CD8-positive, alpha-beta memory T cell (primary cell): Measurements from ENCODE around the gene PCSK7. TPM values are rescaled to one million over a fixed set of nuclear protein-coding genes. Genes with fewer than 3 reads are reported as not detected.

Experiments
- CTCF ChIA-PET: fragments of 350-600 bp; sonication (Branson Sonifier 250); formaldehyde crosslinking; loops from one replicate; lab custom pipeline; 2021; ENCODE audit warnings: antibody characterized with exemption; lab: Charles Lee
- POLR2A ChIA-PET: fragments of 350-600 bp; sonication (Branson Sonifier 250); formaldehyde crosslinking; loops from one replicate; lab custom pipeline; 2021; ENCODE audit warnings: antibody characterized with exemption; lab: Charles Lee
- DNase-seq, 5 donors: peaks; one replicate each; pipeline versions ENCODE4 v3.0.0 to v3.0.0-alpha.2; 2020 to 2022; ENCODE audit warnings: mixed read lengths in 1 of 5
- H3K27ac ChIP-seq: one replicate; pipeline ENCODE4 v1.7.0; 2013; ENCODE audit warnings: low read depth, mild to moderate bottlenecking, low read length, moderate library complexity
- H3K27me3 ChIP-seq: 2 replicates; pipeline ENCODE4 v1.7.0; 2013; ENCODE audit warnings: low read length, mild to moderate bottlenecking; ENCODE audit not compliant: insufficient read depth, poor library complexity, severe bottlenecking
- H3K36me3 ChIP-seq: 2 replicates; pipeline ENCODE4 v1.7.0; 2013; ENCODE audit warnings: mild to moderate bottlenecking, low read length, moderate library complexity; ENCODE audit not compliant: insufficient read depth
- H3K4me1 ChIP-seq: 2 replicates; pipeline ENCODE4 v1.7.0; 2013; ENCODE audit warnings: mild to moderate bottlenecking, low read length, moderate library complexity; ENCODE audit not compliant: insufficient read depth
- H3K4me3 ChIP-seq: 2 replicates; pipeline ENCODE4 v1.7.0; 2013; ENCODE audit warnings: mild to moderate bottlenecking, low read length
- H3K9me3 ChIP-seq: 2 replicates; pipeline ENCODE4 v1.7.0; 2013; ENCODE audit warnings: mild to moderate bottlenecking, low read length
- H3K27ac Mint-ChIP-seq, 8 donors: one replicate each; pipeline ENCODE4 v1.8.0; 2020 to 2021; ENCODE audit warnings: mixed read lengths in 8 of 8, mild to moderate bottlenecking in 6 of 8, inconsistent platforms in 3 of 8, moderate library complexity in 3 of 8
- H3K27me3 Mint-ChIP-seq, 2 donors: one replicate each; pipeline ENCODE4 v1.8.0; 2020 to 2021; ENCODE audit warnings: mixed read lengths in 2 of 2, mild to moderate bottlenecking in 1 of 2, moderate library complexity in 1 of 2
- H3K36me3 Mint-ChIP-seq, 3 donors: one replicate each; pipeline ENCODE4 v1.8.0; 2020 to 2021; ENCODE audit warnings: mixed read lengths in 3 of 3, inconsistent platforms in 1 of 3, mild to moderate bottlenecking in 1 of 3
- H3K4me1 Mint-ChIP-seq, 3 donors: one replicate each; pipeline ENCODE4 v1.8.0; 2020 to 2021; ENCODE audit warnings: mixed read lengths in 3 of 3, inconsistent platforms in 1 of 3, mild to moderate bottlenecking in 1 of 3
- H3K4me3 Mint-ChIP-seq, 7 donors: one replicate each; pipeline ENCODE4 v1.8.0; 2020 to 2021; ENCODE audit warnings: mixed read lengths in 7 of 7, mild to moderate bottlenecking in 6 of 7, moderate library complexity in 4 of 7, inconsistent platforms in 2 of 7
- H3K9me3 Mint-ChIP-seq, 5 donors: one replicate each; pipeline ENCODE4 v1.8.0; 2020 to 2022; ENCODE audit warnings: mixed read lengths in 5 of 5, mild to moderate bottlenecking in 3 of 5, moderate library complexity in 2 of 5, inconsistent platforms in 1 of 5
- polyA plus RNA-seq: library from polyadenylated mRNA; unstranded; fragments of 300-500 nt; fragmentation: Illumina TruSeq; gene quantifications from one replicate; pipeline ENCODE4 v1.2.3, GENCODE V29; 2021
- total RNA-seq, 2 experiments: library from RNA; stranded (reverse); gene quantifications; one replicate each; pipeline ENCODE4 v1.2.3, GENCODE V29; 2021

Gene PCSK7
- total and polyA plus RNA-seq, 3 experiments from 2014 or later: 81.7 to 101 (median 99.6) TPM

- H3K4me3 Mint-ChIP-seq: no peak overlapping the region
- CTCF ChIA-PET: no interaction called here
- peaks cover 0 to 1% of the 10 kb centered on the region in 2 donors for H3K27me3 Mint-ChIP-seq
- H3K9me3 Mint-ChIP-seq: no peaks in the 10 kb centered on the region
- Histone ChIP-seq H3K36me3 (peaks cover 86% of the 10 kb centered on the region), H3K4me3 (no peak overlapping the region), H3K27ac (peak overlapping the region; percentile 12), H3K9me3 (no peaks in the 10 kb centered on the region), H3K27me3 (no peaks in the 10 kb centered on the region), H3K4me1 (no peaks in the 10 kb centered on the region)
- peaks cover 3 to 92% (median 22%) of the 10 kb centered on the region in 3 donors for H3K36me3 Mint-ChIP-seq
- H3K4me1 Mint-ChIP-seq: peaks cover 4 to 10% (median 8%) of the 10 kb centered on the region in 3 donors
- no peak for DNase-seq
- peak overlapping the region in 4 of 8 donors; percentile 60 to 92 (median 72) for H3K27ac Mint-ChIP-seq
- POLR2A ChIA-PET: interaction anchor here (0.9 kb wide), 1 partner anchor 21 kb away, joined by 4 read pairs; no protein-coding TSS in a partner anchor
These were observed 12.4 kb downstream of the PCSK7 start for GRCh38 chr11:117219455-117219854.

DNA sequence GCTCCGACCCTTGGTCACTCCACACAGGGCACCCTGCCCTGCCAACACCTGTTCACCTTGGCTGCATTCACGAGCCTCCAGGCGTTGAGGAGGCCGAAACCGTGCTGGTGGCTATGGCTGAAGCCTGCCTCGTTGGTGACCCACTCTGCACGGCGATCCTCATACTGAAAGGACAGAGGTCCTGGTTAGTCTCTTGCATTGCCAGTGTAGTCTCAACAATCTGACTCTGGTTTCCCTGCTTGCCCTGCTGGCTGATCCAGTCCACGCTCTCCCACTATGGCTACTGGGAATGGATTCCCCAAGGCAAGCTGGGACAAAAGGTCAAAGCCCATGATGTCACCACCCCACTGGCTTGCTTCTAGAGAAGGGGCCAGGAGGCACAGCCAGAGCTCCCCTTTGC lies 12.9 kb downstream of the PCSK7 start:
- peaks cover 3 to 92% (median 26%) of the 10 kb centered on the region in 3 donors for H3K36me3 Mint-ChIP-seq
- POLR2A ChIA-PET: no interaction called here
- H3K27ac ChIP-seq: peak overlapping the region; percentile 12
- H3K4me3 Mint-ChIP-seq: no peak overlapping the region
- H3K9me3 ChIP-seq: no peaks in the 10 kb centered on the region
- H3K4me1 Mint-ChIP-seq: peaks cover 7 to 11% (median 8%) of the 10 kb centered on the region in 3 donors
- no peak overlapping the region for H3K4me3 ChIP-seq
- peaks cover 87% of the 10 kb centered on the region for H3K36me3 ChIP-seq
- no peak for DNase-seq
- H3K4me1 ChIP-seq: no peaks in the 10 kb centered on the region
- peaks cover 0 to 1% of the 10 kb centered on the region in 2 donors for H3K27me3 Mint-ChIP-seq
- CTCF ChIA-PET: interaction anchor here (1.4 kb wide), 1 partner anchor 8 kb away, joined by 7 read pairs; no protein-coding TSS in a partner anchor
- no peaks in the 10 kb centered on the region for H3K9me3 Mint-ChIP-seq
- H3K27me3 ChIP-seq: no peaks in the 10 kb centered on the region
- peak overlapping the region in 2 of 8 donors; percentile 70 to 92 for H3K27ac Mint-ChIP-seq

GRCh38 chr11:117218133-117218915 lies 13.5 kb downstream of the PCSK7 start:
- Histone ChIP-seq H3K4me1 (no peaks in the 10 kb centered on the region), H3K27ac (no peak overlapping the region), H3K27me3 (no peaks in the 10 kb centered on the region), H3K4me3 (no peak overlapping the region), H3K36me3 (peaks cover 84% of the 10 kb centered on the region), H3K9me3 (no peaks in the 10 kb centered on the region)
- peaks cover 8 to 11% (median 11%) of the 10 kb centered on the region in 3 donors for H3K4me1 Mint-ChIP-seq
- POLR2A ChIA-PET: interaction anchor here (0.6 kb wide), 1 partner anchor 112 kb away, joined by 5 read pairs; no protein-coding TSS in a partner anchor
- peak overlapping the region in 3 of 8 donors; percentile 4 to 92 (median 60) for H3K27ac Mint-ChIP-seq
- CTCF ChIA-PET: interaction anchor here (1.4 kb wide), 1 partner anchor 8 kb away, joined by 7 read pairs; no protein-coding TSS in a partner anchor
- DNase-seq: no peak
- H3K9me3 Mint-ChIP-seq: no peaks in the 10 kb centered on the region
- no peak overlapping the region for H3K4me3 Mint-ChIP-seq
- peaks cover 0 to 1% of the 10 kb centered on the region in 2 donors for H3K27me3 Mint-ChIP-seq
- H3K36me3 Mint-ChIP-seq: peaks cover 3 to 90% (median 29%) of the 10 kb centered on the region in 3 donors

DNA sequence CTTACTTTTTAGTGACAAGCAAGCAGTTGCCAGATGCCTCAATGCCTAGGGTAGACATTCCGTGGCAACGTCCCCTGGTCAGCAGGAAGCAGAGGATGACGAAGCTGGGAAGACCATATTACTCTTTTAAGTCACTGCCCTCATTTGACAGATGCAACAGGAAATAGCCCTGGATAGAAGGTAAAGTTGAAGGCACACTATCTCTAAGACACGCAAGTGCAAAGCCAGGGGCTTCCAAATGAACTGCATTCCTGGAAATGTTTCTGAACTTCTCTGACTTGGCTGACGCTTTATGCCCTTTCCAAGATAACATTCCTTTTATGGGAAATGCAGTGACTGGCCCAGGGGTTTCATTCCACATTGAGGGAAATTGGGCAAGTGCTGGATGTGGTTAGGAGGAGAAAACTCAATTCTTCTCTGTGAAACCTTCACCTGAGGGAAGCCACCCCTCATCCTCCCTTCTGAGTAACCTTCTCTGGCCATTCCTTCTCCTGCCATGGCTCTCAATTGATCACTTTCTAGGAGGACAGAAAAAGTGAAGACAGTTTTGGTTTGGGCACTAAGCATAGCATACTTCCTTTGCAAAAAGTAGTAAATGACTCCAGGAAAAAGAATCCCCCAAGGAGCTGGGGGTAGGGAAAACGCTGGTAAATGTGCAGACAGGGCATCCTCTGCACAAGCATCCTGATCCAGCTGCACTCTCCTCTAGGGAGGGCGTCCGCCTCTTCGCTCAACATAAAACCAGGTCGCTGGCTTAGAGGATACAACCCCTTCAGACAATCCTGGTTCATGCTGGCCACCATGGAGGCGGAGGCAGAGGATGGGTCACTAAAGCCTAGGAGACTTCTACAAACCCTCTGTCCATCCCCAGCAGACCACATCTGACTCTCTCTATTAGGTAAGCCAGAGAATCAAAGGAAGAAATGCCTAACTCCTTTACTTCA lies 14.5 kb downstream of the PCSK7 start:
- Mint-ChIP-seq H3K27me3 (peaks cover 0 to 1% of the 10 kb centered on the region in 2 donors), H3K4me1 (peaks cover 8 to 16% (median 11%) of the 10 kb centered on the region in 3 donors), H3K4me3 (no peak overlapping the region), H3K27ac (peak overlapping the region in 6 of 8 donors; percentile 10 to 91 (median 77)), H3K9me3 (no peaks in the 10 kb centered on the region), H3K36me3 (peaks cover 3 to 88% (median 32%) of the 10 kb centered on the region in 3 donors)
- ChIA-PET CTCF (interaction anchor here (1.4 to 1.7 kb wide), 2 partner anchors 9 kb away, joined by 7 to 10 read pairs; no protein-coding TSS in a partner anchor), POLR2A (no interaction called here)
- no peak overlapping the region for H3K27ac ChIP-seq
- peaks cover 86% of the 10 kb centered on the region for H3K36me3 ChIP-seq
- DNase-seq: no peak
- no peaks in the 10 kb centered on the region for H3K27me3 ChIP-seq
- H3K4me3 ChIP-seq: no peak overlapping the region
- no peaks in the 10 kb centered on the region for H3K4me1 ChIP-seq
- no peaks in the 10 kb centered on the region for H3K9me3 ChIP-seq

GRCh38 chr11:117214404-117215110 lies 17.3 kb downstream of the PCSK7 start:
- no peaks in the 10 kb centered on the region for H3K27me3 ChIP-seq
- POLR2A ChIA-PET: no interaction called here
- no peaks in the 10 kb centered on the region for H3K9me3 ChIP-seq
- H3K4me1 ChIP-seq: no peaks in the 10 kb centered on the region
- H3K4me3 Mint-ChIP-seq: no peak overlapping the region
- no peaks in the 10 kb centered on the region for H3K27me3 Mint-ChIP-seq
- no peak overlapping the region for H3K4me3 ChIP-seq
- peaks cover 5 to 23% (median 11%) of the 10 kb centered on the region in 3 donors for H3K4me1 Mint-ChIP-seq
- H3K9me3 Mint-ChIP-seq: no peaks in the 10 kb centered on the region
- peak overlapping the region in 7 of 8 donors; percentile 2 to 81 (median 73) for H3K27ac Mint-ChIP-seq
- peaks cover 0 to 85% (median 39%) of the 10 kb centered on the region in 3 donors for H3K36me3 Mint-ChIP-seq
- DNase-seq: no peak
- H3K36me3 ChIP-seq: peaks cover 67% of the 10 kb centered on the region
- no peak overlapping the region for H3K27ac ChIP-seq
- CTCF ChIA-PET: interaction anchor here (1.0 kb wide), 2 partner anchors 12 to 15 kb away, joined by 3 read pairs; no protein-coding TSS in a partner anchor

DNA sequence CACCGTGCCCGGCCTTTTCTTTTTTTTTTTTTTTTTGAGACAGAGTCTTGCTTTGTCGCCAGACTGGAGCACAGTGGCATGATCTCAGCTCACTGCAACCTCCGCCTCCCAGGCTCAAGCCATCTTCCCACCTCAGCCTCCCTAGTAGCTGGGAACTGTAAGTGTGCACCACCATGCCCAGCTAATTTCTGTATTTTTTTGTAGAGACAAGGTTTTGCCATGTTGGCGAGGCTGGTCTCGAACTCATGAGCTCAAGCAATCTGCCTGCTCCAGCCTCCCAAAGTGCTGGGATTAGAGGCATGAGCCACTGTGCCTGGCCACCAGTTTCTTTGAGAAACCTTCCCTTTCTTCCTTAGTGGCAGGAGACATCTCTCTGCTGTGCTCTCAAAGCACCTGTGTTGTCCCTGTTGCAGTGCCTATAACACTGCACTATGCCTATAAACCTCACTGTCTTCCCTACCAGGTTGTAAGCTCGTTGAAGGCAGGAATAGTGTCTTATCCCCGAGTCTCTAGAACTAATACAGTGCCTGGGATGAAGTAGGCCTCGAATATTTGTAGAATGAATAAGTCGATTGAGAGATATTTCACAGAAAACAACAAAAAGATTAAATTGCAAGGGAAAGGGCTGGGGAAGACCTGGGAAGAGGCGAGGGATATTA lies 19.0 kb downstream of the PCSK7 start:
- peaks cover 5 to 23% (median 9%) of the 10 kb centered on the region in 3 donors for H3K4me1 Mint-ChIP-seq
- Histone ChIP-seq H3K27me3 (no peaks in the 10 kb centered on the region), H3K36me3 (peaks cover 49% of the 10 kb centered on the region), H3K4me3 (no peak overlapping the region), H3K9me3 (no peaks in the 10 kb centered on the region), H3K4me1 (no peaks in the 10 kb centered on the region), H3K27ac (no peak overlapping the region)
- ChIA-PET POLR2A (interaction anchor here (0.7 kb wide), 1 partner anchor 254 kb away, joined by 8 read pairs; no protein-coding TSS in a partner anchor), CTCF (interaction anchor here (1.5 kb wide), 1 partner anchor 17 kb away, joined by 3 read pairs; no protein-coding TSS in a partner anchor)
- peak overlapping the region in 2 of 8 donors; percentile 54 to 73 for H3K27ac Mint-ChIP-seq
- H3K4me3 Mint-ChIP-seq: peak overlapping the region in 1 of 7 donors; percentile 13
- DNase-seq: no peak
- H3K27me3 Mint-ChIP-seq: no peaks in the 10 kb centered on the region
- H3K36me3 Mint-ChIP-seq: peaks cover 0 to 74% (median 26%) of the 10 kb centered on the region in 3 donors
- H3K9me3 Mint-ChIP-seq: no peaks in the 10 kb centered on the region
